GM19467 (cell line): ENCODE results near the gene RBM23.
A peak's percentile ranks its signal among the peaks of the same experiment; 100 is the strongest.
"Not testable (repeated sequence)": the region's sequence is repeated elsewhere in the genome, so short reads cannot be mapped to it uniquely, and the experiment has no call there.

ENCODE experiments used
- ATAC-seq: cut with Tn5 transposase; IDR thresholded peaks from one replicate; pipeline ENCODE4 v1.9.1; 2021; ENCODE audit warnings: mild to moderate bottlenecking, moderate library complexity; ENCODE audit not compliant: unreplicated experiment

RBM23 gene

DNA sequence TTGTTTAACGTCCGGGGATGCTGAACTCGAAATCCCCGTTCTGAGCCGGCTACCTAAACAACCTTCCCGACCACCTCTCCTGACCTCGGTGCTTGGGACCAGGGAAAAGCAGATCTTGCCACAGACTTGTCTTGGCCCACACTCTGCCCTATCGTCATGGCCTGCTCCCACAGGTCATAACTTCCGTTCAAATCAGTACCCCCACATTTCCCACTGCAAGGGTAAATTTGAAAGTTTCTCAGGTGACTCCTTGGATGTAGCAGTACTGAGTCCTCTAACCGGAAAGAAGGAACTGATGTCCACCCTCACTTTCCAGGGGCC is 612 bp upstream of the RBM23 start:
- ATAC-seq: no peak

GRCh38 chr14:22915886-22916521 is 2.9 kb downstream of the RBM23 start:
- ATAC-seq: no peak

DNA sequence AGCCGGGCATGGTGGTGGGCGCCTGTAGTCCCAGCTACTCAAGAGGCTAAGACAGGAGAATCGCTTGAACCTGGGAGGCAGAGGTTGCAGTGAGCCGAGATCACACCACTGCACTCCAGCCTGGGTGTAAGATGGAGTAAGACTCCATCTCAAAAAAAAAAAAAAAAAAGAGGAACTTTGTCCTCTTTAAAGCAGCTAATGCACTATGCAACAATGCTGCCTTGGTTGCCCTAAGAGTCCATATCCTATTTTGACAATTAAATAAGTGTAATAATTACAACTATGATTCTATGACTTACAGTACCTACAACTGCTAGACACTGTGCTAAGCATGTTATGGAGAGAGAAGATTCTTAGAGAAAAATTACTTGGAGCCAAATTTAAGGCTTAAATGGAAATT is 4.1 kb downstream of the RBM23 start:
- not testable (repeated sequence) for ATAC-seq

- no peak for ATAC-seq
These were observed 8.0 kb downstream of the RBM23 start for GRCh38 chr14:22910916-22911315.

GRCh38 chr14:22908601-22909000 is 10.3 kb downstream of the RBM23 start:
- no peak for ATAC-seq

DNA sequence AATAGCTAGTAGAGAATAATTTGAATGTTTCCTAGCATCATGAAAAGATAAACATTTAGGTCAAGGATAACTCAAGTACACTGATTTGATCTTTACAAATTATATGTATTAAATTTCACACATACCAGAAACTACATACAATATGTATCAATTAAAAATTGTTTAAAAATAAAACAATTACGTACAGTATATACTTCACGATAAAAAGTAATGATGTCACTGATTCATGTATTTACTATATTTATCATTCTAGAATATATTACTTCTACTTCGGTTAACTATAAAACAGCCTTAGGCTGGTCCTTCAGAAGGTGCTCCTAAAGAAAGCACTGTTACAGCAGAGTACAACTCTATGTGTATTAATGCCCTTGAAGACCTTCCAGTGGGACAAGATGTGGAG is 11.5 kb downstream of the RBM23 start:
- no peak for ATAC-seq

- no peak for ATAC-seq
These were observed 12.9 kb downstream of the RBM23 start for GRCh38 chr14:22906073-22906472.

DNA sequence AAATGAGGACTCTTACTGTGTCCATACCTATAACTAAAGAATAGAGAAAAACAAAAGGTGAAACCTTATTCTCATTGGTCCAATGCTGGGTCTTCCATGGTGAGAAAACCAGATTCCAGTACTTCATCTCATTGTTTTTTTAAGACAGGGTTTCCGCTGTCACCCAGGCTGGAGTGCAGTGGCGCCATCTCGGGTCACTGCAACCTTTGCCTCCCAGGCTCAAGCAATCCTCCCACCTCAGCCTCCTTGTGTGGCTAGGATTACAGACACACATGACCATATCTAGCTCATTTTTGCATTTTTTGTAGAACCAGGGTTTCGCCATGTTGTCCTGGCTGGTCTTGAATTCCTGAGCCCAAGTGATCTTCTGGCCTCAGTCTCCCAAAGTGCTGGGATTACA is 13.3 kb downstream of the RBM23 start:
- no peak for ATAC-seq

DNA sequence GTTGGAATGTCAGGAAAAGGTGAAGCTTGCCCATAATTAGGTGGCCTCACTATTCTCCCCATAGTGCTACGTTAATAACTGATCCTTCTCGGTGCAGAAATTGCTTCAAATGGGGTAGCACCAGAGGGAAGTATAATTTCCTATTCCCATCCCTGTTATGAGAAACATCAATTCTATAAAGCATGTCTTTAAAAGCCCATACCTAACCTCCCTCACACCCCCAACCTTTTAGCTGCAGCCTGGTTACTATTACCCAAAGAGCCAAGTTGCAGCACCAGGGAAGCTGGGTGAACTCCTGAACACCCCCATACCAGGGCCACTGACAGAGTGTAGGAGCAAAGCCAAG is 15.2 kb downstream of the RBM23 start:
- no peak for ATAC-seq

DNA sequence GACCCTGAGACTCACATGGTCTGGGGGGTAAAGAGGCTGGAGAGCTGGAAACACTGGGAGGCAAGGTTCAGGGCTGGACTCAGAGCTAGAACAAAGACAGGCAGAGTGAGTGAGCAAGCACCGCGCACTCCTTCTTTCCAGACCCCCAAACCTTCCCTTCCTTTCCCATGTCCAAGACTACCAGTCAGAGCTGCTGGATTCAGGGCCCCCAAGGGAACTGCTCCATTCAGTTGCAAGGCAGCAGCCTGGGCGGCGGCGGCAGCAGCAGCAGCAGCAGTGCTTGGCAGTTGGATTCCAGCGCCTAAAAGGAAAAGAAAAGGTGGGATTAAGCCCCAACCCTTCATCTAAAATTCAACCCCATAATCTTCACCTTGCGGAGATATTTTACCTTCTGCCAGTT is 17.1 kb downstream of the RBM23 start:
- no peak for ATAC-seq

GRCh38 chr14:22900081-22900799 is 18.7 kb downstream of the RBM23 start:
- no peak for ATAC-seq

DNA sequence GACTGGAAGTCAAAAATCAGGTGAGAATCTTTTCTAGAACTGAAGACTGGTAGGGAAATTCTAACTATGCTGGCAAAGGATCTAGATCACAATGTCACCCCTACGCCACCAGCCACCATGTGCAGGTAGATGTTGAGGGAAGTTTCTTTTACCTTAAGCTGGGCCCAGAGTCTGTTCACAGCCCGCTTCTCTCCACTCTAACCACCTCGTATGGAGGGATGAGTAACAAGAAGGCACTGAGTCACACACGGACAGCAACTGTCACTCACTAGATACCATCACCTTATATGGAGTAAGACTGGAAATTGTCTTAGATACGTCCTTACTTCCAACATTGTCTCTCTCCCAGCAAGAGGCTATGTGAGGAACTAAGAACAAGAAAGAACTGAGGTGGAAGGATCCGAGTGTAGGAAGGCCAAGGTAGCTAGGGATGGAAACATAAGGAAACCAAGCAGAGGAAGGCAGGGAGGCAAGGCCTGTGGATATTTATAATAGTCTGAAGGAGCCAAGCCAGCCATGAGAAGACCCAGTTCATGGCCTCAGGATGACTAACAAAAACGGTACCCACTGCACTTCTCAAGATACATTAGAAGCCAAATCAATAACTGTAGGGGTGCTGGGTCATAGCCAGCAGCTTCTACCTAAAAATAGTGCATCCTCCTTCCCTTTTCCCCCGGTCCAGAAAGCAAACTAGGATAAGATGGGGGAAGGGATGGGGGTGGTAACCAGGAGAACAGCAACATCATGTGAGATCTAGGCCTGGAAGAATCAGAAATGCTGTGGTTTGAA is 20.5 kb downstream of the RBM23 start:
- no peak for ATAC-seq

DNA sequence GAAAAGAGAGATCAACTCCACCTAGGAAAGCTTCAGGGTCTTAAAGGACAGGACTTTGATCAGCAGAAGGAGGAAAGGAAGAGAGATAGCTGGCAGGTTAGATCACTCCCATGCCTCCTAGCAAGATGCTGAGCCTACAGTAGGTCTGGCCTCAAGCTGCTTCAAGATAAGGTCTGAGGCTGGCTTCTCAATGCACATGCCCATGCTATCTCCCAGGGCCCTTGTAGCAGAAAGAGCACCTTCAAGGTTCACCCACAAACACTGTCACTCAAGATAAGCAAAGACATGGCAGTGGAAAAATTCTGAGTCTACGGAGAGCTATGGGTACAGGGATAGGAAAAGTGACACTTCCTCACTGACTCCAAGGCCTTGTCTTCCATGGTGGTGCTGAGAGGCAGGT is 21.6 kb downstream of the RBM23 start:
- ATAC-seq: no peak

DNA sequence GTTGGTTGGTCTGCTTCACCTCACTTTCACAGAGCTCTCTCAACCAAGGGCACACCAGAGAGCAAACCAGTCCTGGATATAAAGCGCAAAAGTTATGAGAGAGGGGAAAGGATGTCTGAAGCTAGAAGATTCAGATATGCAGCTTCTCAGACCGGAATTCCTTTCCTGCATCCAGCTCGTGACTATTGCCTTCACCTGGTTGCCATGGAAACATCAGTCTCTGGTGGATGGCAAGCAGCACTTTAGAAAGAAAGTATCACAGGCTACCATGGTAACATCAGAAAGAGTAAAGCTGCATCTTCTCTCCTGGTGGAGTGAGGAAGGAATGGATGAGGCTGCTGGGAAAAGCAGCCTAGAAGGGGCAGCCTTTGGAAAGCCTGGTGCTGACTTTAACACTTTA is 22.2 kb downstream of the RBM23 start:
- no peak for ATAC-seq

GRCh38 chr14:22896356-22896755 is 22.6 kb downstream of the RBM23 start:
- no peak for ATAC-seq

DNA sequence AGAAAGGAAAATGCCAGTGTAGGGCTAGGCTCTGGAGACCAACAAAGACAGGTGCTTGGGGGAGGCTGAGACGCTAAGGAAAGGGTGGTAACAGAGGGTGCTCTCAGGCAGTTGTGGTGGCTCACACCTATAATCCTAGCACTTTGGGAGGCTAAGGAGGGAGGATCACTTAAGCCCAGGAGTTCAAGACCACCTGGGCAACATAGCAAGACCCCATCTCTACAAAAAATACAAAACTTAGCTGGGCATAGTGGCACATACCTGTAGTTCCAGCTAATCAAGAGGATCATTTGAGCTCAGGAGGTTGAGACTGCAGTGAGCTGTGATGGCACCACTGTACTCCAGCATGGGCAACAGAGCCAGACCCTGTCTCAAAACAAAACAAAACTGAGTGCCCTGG is 23.5 kb downstream of the RBM23 start:
- ATAC-seq: no peak

- ATAC-seq: no peak
These were observed 25.2 kb downstream of the RBM23 start for GRCh38 chr14:22893706-22894105.

GRCh38 chr14:22892488-22892887 is 26.5 kb downstream of the RBM23 start:
- no peak for ATAC-seq

GRCh38 chr14:22890416-22890815 is 28.5 kb downstream of the RBM23 start:
- ATAC-seq: no peak

DNA sequence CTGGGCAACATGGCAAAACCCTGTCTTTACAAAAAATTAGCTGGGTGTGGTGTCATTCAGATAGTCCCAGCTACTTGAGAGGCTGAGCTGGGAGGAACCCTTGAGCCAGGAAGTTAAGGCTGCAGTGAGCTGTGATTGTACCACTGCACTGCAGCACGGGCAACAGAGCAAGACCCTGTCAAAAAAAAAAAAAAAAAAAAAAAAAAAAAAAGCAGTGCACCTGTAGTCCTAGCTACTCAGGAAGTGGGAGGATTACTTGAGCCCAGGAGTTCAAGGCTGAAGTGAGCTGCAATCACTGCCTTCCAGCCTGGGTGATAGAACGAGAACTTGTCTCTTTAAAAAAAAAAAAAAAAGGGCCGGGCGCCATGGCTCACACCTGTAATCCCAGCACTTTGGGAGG is 30.3 kb downstream of the RBM23 start:
- no peak for ATAC-seq

DNA sequence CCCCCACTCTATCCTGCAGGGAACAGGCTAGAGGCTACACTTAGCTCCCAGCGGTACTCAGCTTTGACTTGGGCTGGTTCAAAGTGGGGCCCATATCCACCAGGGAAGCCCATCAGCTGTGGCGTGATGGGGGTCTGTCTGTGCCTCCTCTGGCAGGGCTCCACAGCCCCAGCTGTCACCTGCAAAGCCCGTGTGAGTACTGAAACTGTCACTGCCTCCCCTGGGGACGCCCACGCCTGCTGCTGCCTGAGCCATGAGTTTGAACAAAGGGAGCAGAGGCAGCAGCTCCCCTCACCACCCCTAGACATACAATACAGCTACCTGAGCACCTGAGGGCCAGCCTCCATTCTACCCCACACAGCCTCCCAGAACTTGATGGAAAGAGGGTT is 31.0 kb downstream of the RBM23 start:
- ATAC-seq: peak; percentile 40

GRCh38 chr14:22887260-22887989 is 31.5 kb downstream of the RBM23 start:
- peak; percentile 36 for ATAC-seq
